K562 (cell line): ENCODE measurements around the gene NCAPG2. TPM values are rescaled to one million over a fixed set of nuclear protein-coding genes. Genes with fewer than 3 reads are reported as not detected.
A peak's percentile ranks its signal among the peaks of the same experiment; 100 is the strongest.

ENCODE experiments used
- ATAC-seq: fragments of 200-7000 bp; cut with Tn5 transposase; 3 replicates; pipeline ENCODE4 v1.9.1; 2020; ENCODE audit warnings: moderate library complexity
- BruUV-seq: library from RNA; stranded (reverse); fragments of 400-500 nt; replicated peaks from 2 replicates; lab custom pipeline; 2021; lab: Mats Ljungman, UMichigan
- CTCF ChIA-PET: fragments of 300-600 bp; formaldehyde crosslinking; extraction: SDS; loops from one replicate; lab custom pipeline; 2021; ENCODE audit warnings: low intra/inter-chr PET ratio; lab: Yijun Ruan, JAX
- POLR2A ChIA-PET: fragments of 300-600, 350-650 bp; sonication (Branson Sonifier 250); formaldehyde crosslinking; extraction: SDS; loops from one replicate; lab custom pipeline; 2021; ENCODE audit warnings: antibody characterized with exemption, inconsistent platforms; lab: Yijun Ruan, JAX
- DNase-seq, 4 experiments: peaks; one replicate each; pipeline versions ENCODE4 v3.0.0 to v3.0.0-alpha.2; 2011 to 2018; ENCODE audit warnings: low spot score in 3 of 4, mixed read lengths in 3 of 4; ENCODE audit errors: extremely low read depth in 1 of 4
- FAIRE-seq: peaks from 2 replicates; lab custom pipeline; 2011; peaks lifted over from hg19 to GRCh38; lab: Jason Lieb, UNC
- H2AFZ ChIP-seq: 2 replicates; pipeline ENCODE4 v1.6.0; 2011; ENCODE audit warnings: low read depth, low read length, control low read depth, inconsistent platforms
- H3K27ac ChIP-seq: fragments of 200-600 bp; 3 replicates; pipeline ENCODE4 v1.8.0; 2011; ENCODE audit warnings: low read depth, mild to moderate bottlenecking, control low read depth, inconsistent platforms, low read length, moderate library complexity, mixed read lengths; ENCODE audit errors: extremely low read depth
- H3K27me3 ChIP-seq, 2 experiments: fragments of 300-600 bp in 1 of 2; 2 replicates in 1 of 2; 3 replicates in 1 of 2; pipeline versions ENCODE4 v1.6.0 to v1.8.0; 2011; ENCODE audit warnings: inconsistent platforms in 2 of 2, low read length in 2 of 2, mild to moderate bottlenecking in 1 of 2, mixed read lengths in 1 of 2, moderate library complexity in 1 of 2; ENCODE audit not compliant: control insufficient read depth in 2 of 2, insufficient read depth in 2 of 2
- H3K36me3 ChIP-seq: fragments of 300-600 bp; 3 replicates; pipeline ENCODE4 v1.8.0; 2011; ENCODE audit warnings: mild to moderate bottlenecking, low read length, inconsistent platforms; ENCODE audit not compliant: control insufficient read depth, insufficient read depth
- H3K4me1 ChIP-seq, 2 experiments: fragments of 200-600 bp in 1 of 2; replicated peaks in 1 of 2; 2 replicates in 1 of 2; 3 replicates in 1 of 2; pipeline versions ENCODE4 v1.5.1 to v1.8.0; 2011; ENCODE audit warnings: inconsistent platforms in 2 of 2, low read length in 2 of 2, mild to moderate bottlenecking in 1 of 2, mixed read lengths in 1 of 2, moderate library complexity in 1 of 2; ENCODE audit not compliant: control insufficient read depth in 2 of 2, insufficient read depth in 2 of 2
- H3K4me2 ChIP-seq: 2 replicates; pipeline ENCODE4 v1.6.1; 2011; ENCODE audit warnings: low read length, control low read depth, inconsistent platforms, mixed read lengths; ENCODE audit not compliant: insufficient read depth
- H3K4me3 ChIP-seq: fragments of 200-600 bp; sonication (generic), shearing (Covaris generic); 2 replicates; pipeline ENCODE4 v1.5.1; 2016; ENCODE audit warnings: control low read depth, inconsistent platforms
- H3K79me2 ChIP-seq: fragments of 200-600 bp; 3 replicates; pipeline ENCODE4 v1.8.0; 2011; ENCODE audit warnings: low read length, inconsistent platforms; ENCODE audit not compliant: control insufficient read depth, insufficient read depth
- H3K9ac ChIP-seq, 2 experiments: 2 replicates each; pipeline versions ENCODE4 v1.6.0 to v1.6.1; 2011; ENCODE audit warnings: low read depth in 2 of 2, low read length in 2 of 2, control low read depth in 1 of 2, inconsistent platforms in 1 of 2, mild to moderate bottlenecking in 1 of 2, mixed read lengths in 1 of 2; ENCODE audit not compliant: insufficient read depth in 1 of 2
- H3K9me1 ChIP-seq: one replicate; pipeline ENCODE4 v1.6.0; 2011; ENCODE audit warnings: inconsistent platforms, mild to moderate bottlenecking, low read length, moderate library complexity; ENCODE audit not compliant: control insufficient read depth, insufficient read depth
- H3K9me3 ChIP-seq: replicated peaks from 2 replicates; pipeline ENCODE4 v1.5.1; 2011; ENCODE audit warnings: low read depth, low read length, inconsistent platforms; ENCODE audit not compliant: control insufficient read depth, insufficient read depth
- H4K20me1 ChIP-seq: replicated peaks from 2 replicates; pipeline ENCODE4 v1.6.1; 2011; ENCODE audit warnings: low read length, inconsistent platforms, mixed read lengths; ENCODE audit not compliant: control insufficient read depth, insufficient read depth
- CREM ChIP-seq: IDR thresholded peaks from 2 replicates; pipeline ENCODE4 v1.6.1; 2014; ENCODE audit warnings: antibody characterized with exemption, low read depth
- ELF4 ChIP-seq: fragments of 450-650 bp; formaldehyde crosslinking; IDR thresholded peaks from 2 replicates; pipeline ENCODE4 v1.4.0; 2022; ENCODE audit warnings: missing genetic modification characterization
- EP400 ChIP-seq: fragments of 450-650 bp; IDR thresholded peaks from 2 replicates; pipeline ENCODE4 v1.6.1; 2017; ENCODE audit warnings: antibody characterized with exemption, mild to moderate bottlenecking, moderate library complexity
- GABPA ChIP-seq: fragments of 200-800 bp; sonication (Bioruptor generic); conservative IDR thresholded peaks from 2 replicates; pipeline ENCODE4 v1.6.1; 2016; ENCODE audit warnings: low read depth, missing genetic modification characterization, missing compliant biosample characterization
- RBM34 ChIP-seq: fragments of 200-400 bp; formaldehyde crosslinking; IDR thresholded peaks from 2 replicates; pipeline ENCODE4 v1.6.1; 2018; ENCODE audit warnings: low read length, borderline replicate concordance; ENCODE audit not compliant: insufficient read depth
- SAFB2 ChIP-seq: fragments of 200-400 bp; formaldehyde crosslinking; IDR thresholded peaks from 2 replicates; pipeline ENCODE4 v1.6.1; 2018; ENCODE audit warnings: borderline replicate concordance, low read length, low read depth, moderate library complexity; ENCODE audit not compliant: severe bottlenecking
- TAF7 ChIP-seq: fragments of 450-650 bp; IDR thresholded peaks from 2 replicates; pipeline ENCODE4 v1.6.1; 2016; ENCODE audit warnings: missing genetic modification characterization, missing compliant biosample characterization
- WGBS: fragments of 100-300 bp; shearing (Covaris generic); methylation state at CpG from one replicate; pipeline ENCODE4 v1.1.6; 2016; ENCODE audit warnings: low coverage, mixed read lengths; ENCODE audit not compliant: insufficient coverage; ENCODE audit errors: missing lambda C conversion rate; 5-methylcytosine and 5-hydroxymethylcytosine counted together
- in situ Hi-C: fragments of 300-500 bp; cut with MboI; formaldehyde crosslinking; loops from 4 replicates; pipeline ENCODE4 v1.15.0; 2018; ENCODE audit warnings: inconsistent platforms, mixed read lengths
- intact Hi-C: fragments of 100-400 bp; cut with micrococcal nuclease; formaldehyde crosslinking; loops from 2 replicates; pipeline ENCODE4 v1.14.2; 2022
- polyA plus RNA-seq, 8 experiments: library from polyadenylated mRNA; depleted of rRNA in 4 of 8; stranded (reverse) in 5 of 8; unstranded in 3 of 8; fragments of >200 nt; fragmentation: Nextera tagmentation in 2 of 8; fragmentation: Illumina TruSeq in 1 of 8; extraction: Ambion mirVana in 2 of 8; extraction: Trizol in 1 of 8; gene quantifications; 2 replicates each; pipeline versions ENCODE4 v1.2.1 to v1.2.3, GENCODE V29; 2011 to 2014; ENCODE audit warnings: inconsistent platforms in 1 of 8, missing spikeins in 1 of 8
- total RNA-seq, 7 experiments: library from RNA; depleted of rRNA in 6 of 7; stranded (reverse); fragments of >200 nt in 6 of 7; fragmentation: Illumina TruSeq in 2 of 7; extraction: Trizol in 2 of 7; gene quantifications; 2 replicates each; pipeline versions ENCODE4 v1.2.1 to v1.2.3, GENCODE V29; 2011 to 2021; ENCODE audit warnings: low replicate concordance in 1 of 7
- TF ChIP-seq, protein P1 (sequence below), 2 experiments: fragments of 450-650 bp; conservative IDR thresholded peaks; 2 replicates each; pipeline ENCODE4 v1.6.1; 2017; ENCODE audit warnings: mild to moderate bottlenecking in 2 of 2, moderate library complexity in 2 of 2
- TF ChIP-seq, protein P2 (sequence below), 2 experiments: fragments of 450-650 bp in 1 of 2; sonication (generic) in 1 of 2; formaldehyde crosslinking in 1 of 2; IDR thresholded peaks in 1 of 2; conservative IDR thresholded peaks in 1 of 2; 2 replicates each; pipeline versions ENCODE4 v1.6.1 to v1.8.1; 2016 to 2023; ENCODE audit warnings: mild to moderate bottlenecking in 2 of 2, moderate library complexity in 2 of 2, inconsistent platforms in 1 of 2, missing genetic modification reagents in 1 of 2
- TF ChIP-seq, protein P3 (sequence below): fragments of 200-800 bp; sonication (Bioruptor generic); IDR thresholded peaks from 2 replicates; pipeline ENCODE4 v1.6.1; 2016; ENCODE audit warnings: missing genetic modification characterization, missing compliant biosample characterization

Gene NCAPG2
- total and polyA plus RNA-seq, 9 of the 15 experiments (the other 6 are each of a cell fraction or from before 2014, with no cell fraction given) = 21.5 to 127 (median 86.1) TPM

DNA sequence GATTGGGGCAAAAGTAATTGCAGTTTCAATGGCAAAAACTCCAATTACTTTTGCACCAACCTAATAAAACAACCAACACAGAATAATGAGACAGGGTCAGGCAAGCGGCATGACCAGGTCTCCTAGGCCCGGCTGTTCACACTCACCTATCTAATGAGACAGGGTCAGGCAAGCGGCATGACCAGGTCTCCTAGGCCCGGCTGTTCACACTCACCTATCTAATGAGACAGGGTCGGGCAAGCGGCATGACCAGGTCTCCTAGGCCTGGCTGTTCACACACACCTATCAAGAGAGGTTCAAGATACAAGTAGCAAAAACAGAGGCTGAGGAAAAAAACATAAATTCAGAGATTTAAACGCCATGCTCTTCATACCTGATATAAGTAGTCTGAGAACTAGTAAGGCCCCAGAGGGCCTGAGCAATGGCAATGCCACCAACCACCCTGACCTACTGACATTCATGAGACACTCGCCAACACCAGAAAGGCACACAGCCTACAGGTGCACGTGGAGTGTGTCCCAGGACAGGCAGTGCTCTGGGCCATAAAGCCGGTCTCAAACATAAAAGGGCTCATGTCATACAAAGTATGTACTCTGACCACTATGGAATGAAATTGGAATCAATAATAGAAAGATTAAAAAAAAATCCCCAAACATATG is 40.6 kb upstream of the NCAPG2 start (continued):
- no peak for TF ChIP-seq CREM
- TF ChIP-seq GABPA (tag) = no peak
- TF ChIP-seq, protein P1, sequence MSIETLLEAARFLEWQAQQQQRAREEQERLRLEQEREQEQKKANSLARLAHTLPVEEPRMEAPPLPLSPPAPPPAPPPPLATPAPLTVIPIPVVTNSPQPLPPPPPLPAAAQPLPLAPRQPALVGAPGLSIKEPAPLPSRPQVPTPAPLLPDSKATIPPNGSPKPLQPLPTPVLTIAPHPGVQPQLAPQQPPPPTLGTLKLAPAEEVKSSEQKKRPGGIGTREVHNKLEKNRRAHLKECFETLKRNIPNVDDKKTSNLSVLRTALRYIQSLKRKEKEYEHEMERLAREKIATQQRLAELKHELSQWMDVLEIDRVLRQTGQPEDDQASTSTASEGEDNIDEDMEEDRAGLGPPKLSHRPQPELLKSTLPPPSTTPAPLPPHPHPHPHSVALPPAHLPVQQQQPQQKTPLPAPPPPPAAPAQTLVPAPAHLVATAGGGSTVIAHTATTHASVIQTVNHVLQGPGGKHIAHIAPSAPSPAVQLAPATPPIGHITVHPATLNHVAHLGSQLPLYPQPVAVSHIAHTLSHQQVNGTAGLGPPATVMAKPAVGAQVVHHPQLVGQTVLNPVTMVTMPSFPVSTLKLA (conservative IDR thresholded peaks at IDR 0.05) = no peak
- TF ChIP-seq ELF4 (CRISPR knock-in tag) = no peak

DNA sequence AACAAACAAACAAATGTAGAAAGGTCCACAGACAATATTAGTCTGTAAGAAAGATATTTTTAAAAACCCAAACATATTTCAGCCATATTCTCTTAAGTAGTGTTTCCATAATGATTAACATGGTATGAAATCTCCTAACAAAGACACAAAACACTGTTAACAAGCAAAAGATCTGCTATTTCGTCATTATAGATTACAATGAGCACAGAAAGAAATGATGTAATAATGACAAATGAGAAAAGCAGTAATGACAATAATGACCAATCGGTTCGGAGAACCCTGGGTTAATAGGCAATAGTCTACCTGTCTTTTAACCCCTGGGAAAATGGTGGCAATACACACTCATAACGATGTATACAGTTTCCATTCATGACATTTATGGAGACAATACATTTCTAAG is 39.5 kb upstream of the NCAPG2 start:
- H3K4me2 ChIP-seq = no peak overlapping the region
- WGBS = 87% methylated on average over 4 of the region's 4 CpGs
- no peak overlapping the region for H2AFZ ChIP-seq
- peaks cover 22 to 27% of the 10 kb centered on the region in 2 experiments; a peak in 4 of 5 replicates for H3K4me1 ChIP-seq
- H3K27me3 ChIP-seq = no peaks in the 10 kb centered on the region
- H3K4me3 ChIP-seq = no peak overlapping the region
- H3K79me2 ChIP-seq = no peaks in the 10 kb centered on the region
- POLR2A ChIA-PET = no interaction called here
- no peaks in the 10 kb centered on the region for H3K9me3 ChIP-seq
- BruUV-seq = no TSS peak
- no peaks in the 10 kb centered on the region for H4K20me1 ChIP-seq
- FAIRE-seq = no peak
- no peak for ATAC-seq
- H3K9ac ChIP-seq = no peak overlapping the region
- CTCF ChIA-PET = no interaction called here
- DNase-seq = no peak
- no peak overlapping the region for H3K27ac ChIP-seq
- H3K36me3 ChIP-seq = peaks cover 87% of the 10 kb centered on the region
- no peaks in the 10 kb centered on the region for H3K9me1 ChIP-seq
- in situ Hi-C loops (no loop called here), intact Hi-C loops (loop anchor here (5.0 kb wide), 1 partner anchor 42 kb away; the partner anchor contains the start of gene NCAPG2)
- TF ChIP-seq EP400 (no peak), SAFB2 (no peak), TAF7 (tag) (no peak), RBM34 (no peak)
- TF ChIP-seq, protein P2, sequence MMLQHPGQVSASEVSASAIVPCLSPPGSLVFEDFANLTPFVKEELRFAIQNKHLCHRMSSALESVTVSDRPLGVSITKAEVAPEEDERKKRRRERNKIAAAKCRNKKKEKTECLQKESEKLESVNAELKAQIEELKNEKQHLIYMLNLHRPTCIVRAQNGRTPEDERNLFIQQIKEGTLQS (IDR thresholded peaks at IDR 0.05) = peak; percentile 77
- TF ChIP-seq, protein P2 (CRISPR knock-in tag; conservative IDR thresholded peaks at IDR 0.05) = no peak
- TF ChIP-seq, protein P3, sequence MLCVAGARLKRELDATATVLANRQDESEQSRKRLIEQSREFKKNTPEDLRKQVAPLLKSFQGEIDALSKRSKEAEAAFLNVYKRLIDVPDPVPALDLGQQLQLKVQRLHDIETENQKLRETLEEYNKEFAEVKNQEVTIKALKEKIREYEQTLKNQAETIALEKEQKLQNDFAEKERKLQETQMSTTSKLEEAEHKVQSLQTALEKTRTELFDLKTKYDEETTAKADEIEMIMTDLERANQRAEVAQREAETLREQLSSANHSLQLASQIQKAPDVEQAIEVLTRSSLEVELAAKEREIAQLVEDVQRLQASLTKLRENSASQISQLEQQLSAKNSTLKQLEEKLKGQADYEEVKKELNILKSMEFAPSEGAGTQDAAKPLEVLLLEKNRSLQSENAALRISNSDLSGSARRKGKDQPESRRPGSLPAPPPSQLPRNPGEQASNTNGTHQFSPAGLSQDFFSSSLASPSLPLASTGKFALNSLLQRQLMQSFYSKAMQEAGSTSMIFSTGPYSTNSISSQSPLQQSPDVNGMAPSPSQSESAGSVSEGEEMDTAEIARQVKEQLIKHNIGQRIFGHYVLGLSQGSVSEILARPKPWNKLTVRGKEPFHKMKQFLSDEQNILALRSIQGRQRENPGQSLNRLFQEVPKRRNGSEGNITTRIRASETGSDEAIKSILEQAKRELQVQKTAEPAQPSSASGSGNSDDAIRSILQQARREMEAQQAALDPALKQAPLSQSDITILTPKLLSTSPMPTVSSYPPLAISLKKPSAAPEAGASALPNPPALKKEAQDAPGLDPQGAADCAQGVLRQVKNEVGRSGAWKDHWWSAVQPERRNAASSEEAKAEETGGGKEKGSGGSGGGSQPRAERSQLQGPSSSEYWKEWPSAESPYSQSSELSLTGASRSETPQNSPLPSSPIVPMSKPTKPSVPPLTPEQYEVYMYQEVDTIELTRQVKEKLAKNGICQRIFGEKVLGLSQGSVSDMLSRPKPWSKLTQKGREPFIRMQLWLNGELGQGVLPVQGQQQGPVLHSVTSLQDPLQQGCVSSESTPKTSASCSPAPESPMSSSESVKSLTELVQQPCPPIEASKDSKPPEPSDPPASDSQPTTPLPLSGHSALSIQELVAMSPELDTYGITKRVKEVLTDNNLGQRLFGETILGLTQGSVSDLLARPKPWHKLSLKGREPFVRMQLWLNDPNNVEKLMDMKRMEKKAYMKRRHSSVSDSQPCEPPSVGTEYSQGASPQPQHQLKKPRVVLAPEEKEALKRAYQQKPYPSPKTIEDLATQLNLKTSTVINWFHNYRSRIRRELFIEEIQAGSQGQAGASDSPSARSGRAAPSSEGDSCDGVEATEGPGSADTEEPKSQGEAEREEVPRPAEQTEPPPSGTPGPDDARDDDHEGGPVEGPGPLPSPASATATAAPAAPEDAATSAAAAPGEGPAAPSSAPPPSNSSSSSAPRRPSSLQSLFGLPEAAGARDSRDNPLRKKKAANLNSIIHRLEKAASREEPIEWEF = no peak
